RWPE1 (cell line): ENCODE results near the gene CAT.

Source experiments
- CTCF ChIA-PET: fragments of 350-600 bp; sonication (Branson Sonifier 250); formaldehyde crosslinking; extraction: SDS; loops from one replicate; lab custom pipeline; 2021; lab: Yijun Ruan, JAX
- POLR2A ChIA-PET: fragments of 400-600 bp; formaldehyde crosslinking; extraction: SDS; loops from one replicate; lab custom pipeline; 2020; ENCODE audit warnings: antibody characterized with exemption; ENCODE audit not compliant: low non-redundant PET; lab: Yijun Ruan, JAX
- DNase-seq: peaks from one replicate; pipeline ENCODE4 v3.0.0; 2012; ENCODE audit warnings: low spot score
- H3K27ac ChIP-seq: fragments of 450-650 bp; 2 replicates; pipeline ENCODE4 v1.5.1; 2017
- TF ChIP-seq, protein P1 (sequence below): fragments of 450-650 bp; conservative IDR thresholded peaks from 2 replicates; pipeline ENCODE4 v1.5.1; 2017; ENCODE audit warnings: low read depth, mild to moderate bottlenecking

Gene CAT

DNA sequence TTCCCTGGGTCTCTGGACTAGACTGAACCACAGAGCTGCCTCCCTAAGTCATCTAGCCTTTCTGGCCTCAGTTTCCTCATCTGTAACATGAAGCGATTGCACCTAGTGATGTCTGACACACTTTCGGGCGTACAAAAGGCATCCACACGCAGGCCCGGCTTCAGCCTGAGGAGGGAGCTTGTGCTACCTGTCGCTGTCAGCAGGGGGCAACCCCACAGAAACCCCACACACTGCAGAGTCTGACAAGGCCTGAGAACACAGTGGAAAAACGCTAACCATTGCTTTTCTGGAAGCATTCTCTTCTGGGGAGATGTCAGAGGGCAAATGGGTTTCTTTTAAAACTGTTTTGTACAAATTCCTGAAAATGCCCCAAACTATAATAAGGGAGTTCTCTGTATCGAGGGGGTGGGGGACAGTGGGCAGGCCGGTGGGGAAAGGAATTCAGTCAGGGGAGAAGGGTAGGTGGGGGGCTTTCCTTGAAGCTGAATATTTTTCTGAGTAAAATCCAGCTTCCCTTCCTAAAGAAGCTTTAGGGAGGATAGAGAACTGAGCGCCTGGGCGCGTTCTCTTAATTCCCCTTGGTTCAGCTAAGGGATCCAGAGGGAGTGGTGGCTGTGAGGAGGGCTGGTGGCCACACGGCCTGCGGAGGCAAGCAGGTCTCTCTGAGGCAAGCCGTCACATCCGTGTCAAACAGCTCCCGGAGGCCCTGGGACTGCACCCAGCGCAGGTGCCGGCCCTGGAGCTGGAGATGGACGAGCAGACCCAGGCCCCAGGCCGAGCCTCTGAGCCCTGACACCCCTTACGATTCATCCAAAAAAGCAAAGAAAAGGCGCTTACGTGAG, 74.3 kb downstream of the CAT start:
- TF ChIP-seq, protein P1, sequence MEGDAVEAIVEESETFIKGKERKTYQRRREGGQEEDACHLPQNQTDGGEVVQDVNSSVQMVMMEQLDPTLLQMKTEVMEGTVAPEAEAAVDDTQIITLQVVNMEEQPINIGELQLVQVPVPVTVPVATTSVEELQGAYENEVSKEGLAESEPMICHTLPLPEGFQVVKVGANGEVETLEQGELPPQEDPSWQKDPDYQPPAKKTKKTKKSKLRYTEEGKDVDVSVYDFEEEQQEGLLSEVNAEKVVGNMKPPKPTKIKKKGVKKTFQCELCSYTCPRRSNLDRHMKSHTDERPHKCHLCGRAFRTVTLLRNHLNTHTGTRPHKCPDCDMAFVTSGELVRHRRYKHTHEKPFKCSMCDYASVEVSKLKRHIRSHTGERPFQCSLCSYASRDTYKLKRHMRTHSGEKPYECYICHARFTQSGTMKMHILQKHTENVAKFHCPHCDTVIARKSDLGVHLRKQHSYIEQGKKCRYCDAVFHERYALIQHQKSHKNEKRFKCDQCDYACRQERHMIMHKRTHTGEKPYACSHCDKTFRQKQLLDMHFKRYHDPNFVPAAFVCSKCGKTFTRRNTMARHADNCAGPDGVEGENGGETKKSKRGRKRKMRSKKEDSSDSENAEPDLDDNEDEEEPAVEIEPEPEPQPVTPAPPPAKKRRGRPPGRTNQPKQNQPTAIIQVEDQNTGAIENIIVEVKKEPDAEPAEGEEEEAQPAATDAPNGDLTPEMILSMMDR = peak; percentile 65
- peak; percentile 53 for DNase-seq
- CTCF ChIA-PET = interaction anchor here (0.6 to 2.1 kb wide), 15 partner anchors 11 to 647 kb away, joined by 3 to 10 read pairs (median 3); no protein-coding TSS in a partner anchor
- POLR2A ChIA-PET = no interaction called here
- H3K27ac ChIP-seq = no peak overlapping the region

DNA sequence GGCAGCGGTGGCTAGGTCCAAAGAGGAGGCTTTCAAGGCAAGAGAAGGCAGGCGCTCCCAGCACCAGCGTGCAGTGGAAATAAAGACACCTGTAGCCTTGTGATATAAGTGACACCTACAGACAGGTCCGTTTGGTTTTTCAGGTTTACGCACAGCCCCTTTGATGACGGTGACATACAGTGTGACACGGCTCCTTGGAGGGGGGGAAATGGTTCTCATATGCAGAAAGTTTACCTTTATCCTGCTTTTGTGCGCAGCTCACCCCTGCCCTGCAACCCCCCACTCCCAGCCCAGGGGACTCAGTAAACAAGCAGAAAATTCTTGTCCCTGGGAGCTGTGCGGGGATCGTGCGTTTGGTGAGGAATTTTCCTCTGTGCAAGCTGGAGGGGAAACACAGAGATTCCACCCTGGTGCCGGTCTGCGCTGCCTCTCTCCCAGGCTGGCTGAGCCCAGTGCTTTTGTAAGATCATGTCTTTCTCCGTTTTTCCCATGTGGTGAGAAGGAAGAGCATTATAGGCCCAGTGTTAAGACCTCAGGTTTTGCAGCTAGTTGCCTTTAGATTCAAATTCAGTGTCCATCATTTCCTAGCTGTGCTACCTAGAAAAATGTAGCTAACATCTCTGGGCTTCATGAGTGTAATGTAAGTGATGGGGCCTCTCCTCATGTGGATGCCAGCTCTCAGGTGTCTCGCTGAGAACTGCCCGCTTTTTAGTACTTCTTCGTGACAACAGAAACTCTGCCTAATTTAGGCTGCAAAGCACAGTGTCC, 75.1 kb downstream of the CAT start, which contains the start of gene ELF5:
TSS of gene ELF5 (minus strand) at position 113 of the 768 bp plus-strand sequence. CDS start 8,045 bp downstream, outside the sequence.
- no peak for DNase-seq
- ChIA-PET CTCF (interaction anchor here (0.6 to 2.1 kb wide), 7 partner anchors 9 to 127 kb away, joined by 3 to 10 read pairs (median 3); no protein-coding TSS in a partner anchor), POLR2A (no interaction called here)
- TF ChIP-seq, protein P1 = no peak
- H3K27ac ChIP-seq = no peak within 1 kb of the TSS

DNA sequence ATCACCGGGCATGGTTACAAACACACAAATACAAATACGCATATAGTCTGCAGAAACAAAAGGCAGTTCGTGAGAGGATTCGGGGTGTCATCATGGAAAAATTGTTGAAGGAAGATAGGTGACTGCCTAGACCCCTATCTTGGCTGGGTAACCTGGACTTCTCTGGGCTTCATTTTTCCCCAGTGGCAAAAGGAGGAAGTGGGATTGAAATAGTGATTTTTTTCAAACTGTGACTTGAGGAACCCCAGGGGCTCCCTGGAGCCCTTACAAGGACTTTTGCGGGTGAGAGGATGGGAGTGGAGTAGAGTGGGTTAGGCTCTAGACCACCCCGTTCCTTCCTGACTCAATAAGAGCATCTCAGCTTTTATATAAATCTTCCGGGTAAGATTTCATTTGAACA, 75.9 kb downstream of the CAT start:
- H3K27ac ChIP-seq = no peak overlapping the region
- TF ChIP-seq, protein P1 = no peak
- no peak for DNase-seq
- ChIA-PET CTCF (interaction anchor here (0.6 to 2.1 kb wide), 2 partner anchors 10 kb away, joined by 3 to 10 read pairs; no protein-coding TSS in a partner anchor), POLR2A (no interaction called here)

DNA sequence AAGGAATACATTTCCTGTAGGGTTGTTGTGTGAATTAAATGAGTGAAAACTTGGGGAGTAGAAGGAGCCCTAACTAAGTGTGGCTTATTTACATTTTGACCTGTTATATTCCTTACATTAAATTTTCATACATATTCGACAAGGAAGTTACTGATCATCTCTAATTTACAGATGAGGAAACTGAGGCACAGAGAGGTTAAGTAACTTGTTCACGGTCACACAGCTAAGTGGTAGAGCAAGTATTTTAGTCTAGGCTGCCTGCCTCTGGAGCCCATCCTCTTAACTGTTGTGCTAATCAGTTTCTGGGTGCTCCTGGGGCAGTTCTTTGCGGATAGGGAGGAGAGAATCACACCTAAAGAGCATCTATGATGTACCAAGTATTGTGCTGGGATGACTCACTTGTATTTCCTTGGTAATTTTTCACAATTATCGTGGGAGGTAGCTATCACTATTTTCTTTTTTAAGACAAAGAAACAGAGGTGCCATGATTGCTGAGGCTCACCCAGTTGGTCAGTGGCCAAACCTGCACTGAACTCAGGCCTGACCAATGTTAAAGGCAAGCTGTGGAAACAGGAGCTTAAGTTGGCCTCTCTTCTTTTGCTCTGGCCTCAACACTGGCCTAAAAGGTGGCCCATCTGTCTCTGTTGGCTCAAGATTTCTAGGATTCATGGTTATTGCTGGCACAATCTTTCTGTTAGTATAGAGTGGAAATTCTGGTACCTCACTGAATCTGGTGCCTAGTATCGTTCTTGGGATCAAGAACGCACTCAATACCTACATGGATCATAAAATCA, 77.7 kb downstream of the CAT start:
- POLR2A ChIA-PET = no interaction called here
- CTCF ChIA-PET = no interaction called here
- H3K27ac ChIP-seq = no peak overlapping the region
- TF ChIP-seq, protein P1 = no peak
- no peak for DNase-seq

DNA sequence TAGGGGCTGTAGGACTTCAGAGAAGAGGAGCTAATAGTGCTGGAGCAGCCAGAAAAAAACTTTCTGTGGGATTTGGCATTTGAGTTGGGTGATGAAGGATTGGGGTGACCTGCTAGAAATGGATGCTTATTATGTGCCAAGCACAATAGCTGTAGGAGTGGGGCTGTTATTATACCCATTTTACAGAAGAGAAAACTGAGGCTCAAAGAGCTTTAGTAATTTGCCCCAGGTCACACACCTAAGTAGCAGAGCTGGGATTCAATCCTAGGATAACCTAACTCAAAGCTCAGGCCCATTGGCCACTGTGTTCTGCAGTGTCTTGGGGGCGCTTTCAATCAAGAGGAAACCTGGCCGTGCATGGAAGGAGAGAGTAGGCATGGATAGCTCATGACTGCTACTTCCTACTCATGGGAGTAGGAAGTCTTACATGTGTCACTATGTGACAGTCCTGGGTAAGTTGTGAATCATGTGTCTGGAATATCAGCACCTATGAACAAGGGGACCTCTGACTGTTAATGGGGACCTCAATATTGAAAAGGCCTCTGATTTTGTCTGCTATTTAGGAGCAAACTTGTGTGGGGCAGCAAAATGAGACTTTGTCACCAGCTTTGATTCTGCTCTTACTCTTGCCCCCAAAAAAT, 81.0 kb downstream of the CAT start:
- ChIA-PET CTCF (interaction anchor here (1.0 kb wide), 1 partner anchor 66 kb away, joined by 3 read pairs; no protein-coding TSS in a partner anchor), POLR2A (no interaction called here)
- H3K27ac ChIP-seq = no peak overlapping the region
- TF ChIP-seq, protein P1 = no peak
- no peak for DNase-seq
